ENCODE measurements around the gene TINCR.

The TINCR gene

GRCh38 chr19:5588906-5589676 is 21.3 kb upstream of the TINCR start:
- DNase-seq = no peak

GRCh38 chr19:5588441-5588840 is 20.7 kb upstream of the TINCR start:
- DNase-seq = no peak

- no peak for DNase-seq
Observed at GRCh38 chr19:5587661-5588060, 19.9 kb upstream of the TINCR start.

- DNase-seq = no peak
Observed at GRCh38 chr19:5587071-5587455, 19.3 kb upstream of the TINCR start.

- DNase-seq = no peak
Observed at GRCh38 chr19:5586300-5587070, 18.7 kb upstream of the TINCR start.

GRCh38 chr19:5585461-5586299 is 17.9 kb upstream of the TINCR start:
- no peak for DNase-seq

DNA sequence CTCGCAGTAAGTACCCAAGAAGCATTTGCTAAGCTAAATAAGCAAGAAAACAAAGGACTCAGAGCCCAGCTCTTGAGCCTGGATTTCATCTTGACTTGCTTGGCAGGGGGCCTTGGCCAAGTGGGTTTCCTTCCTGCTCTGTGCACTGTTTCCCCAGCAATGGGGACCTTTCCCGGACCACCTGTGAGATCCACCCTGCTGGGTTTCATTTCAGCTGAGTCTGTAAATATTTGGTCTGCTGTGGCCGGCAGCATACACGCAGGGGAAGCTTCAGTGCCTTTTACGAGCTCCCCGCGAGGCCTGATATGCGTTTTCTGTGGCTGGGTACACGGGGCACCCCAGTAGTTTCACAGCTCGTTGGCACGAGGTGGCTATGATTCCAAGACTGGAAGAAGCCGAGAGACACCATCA is 12.4 kb upstream of the TINCR start:
- no peak for DNase-seq

GRCh38 chr19:5579697-5580096 is 11.9 kb upstream of the TINCR start:
- no peak for DNase-seq

DNA sequence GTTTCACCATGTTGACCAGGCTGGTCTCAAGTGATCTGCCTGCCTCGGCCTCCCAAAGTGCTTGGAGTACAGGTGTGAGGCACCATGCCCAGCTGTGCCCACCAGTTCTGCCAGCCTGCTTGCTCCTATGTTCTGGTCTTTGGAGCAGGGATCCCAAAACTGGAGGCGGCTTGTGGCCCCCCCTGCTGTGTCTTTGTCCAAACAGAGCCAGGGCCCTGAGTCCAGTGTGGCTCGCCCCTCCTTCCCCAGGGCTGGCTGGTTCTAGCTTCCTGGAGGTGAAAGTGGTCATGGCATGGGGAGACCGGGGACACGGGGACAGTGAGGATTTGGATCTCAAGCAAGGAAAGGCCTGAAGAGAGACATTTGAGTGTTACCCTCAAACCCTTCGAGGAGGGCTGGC is 11.5 kb upstream of the TINCR start:
- DNase-seq = no peak

DNA sequence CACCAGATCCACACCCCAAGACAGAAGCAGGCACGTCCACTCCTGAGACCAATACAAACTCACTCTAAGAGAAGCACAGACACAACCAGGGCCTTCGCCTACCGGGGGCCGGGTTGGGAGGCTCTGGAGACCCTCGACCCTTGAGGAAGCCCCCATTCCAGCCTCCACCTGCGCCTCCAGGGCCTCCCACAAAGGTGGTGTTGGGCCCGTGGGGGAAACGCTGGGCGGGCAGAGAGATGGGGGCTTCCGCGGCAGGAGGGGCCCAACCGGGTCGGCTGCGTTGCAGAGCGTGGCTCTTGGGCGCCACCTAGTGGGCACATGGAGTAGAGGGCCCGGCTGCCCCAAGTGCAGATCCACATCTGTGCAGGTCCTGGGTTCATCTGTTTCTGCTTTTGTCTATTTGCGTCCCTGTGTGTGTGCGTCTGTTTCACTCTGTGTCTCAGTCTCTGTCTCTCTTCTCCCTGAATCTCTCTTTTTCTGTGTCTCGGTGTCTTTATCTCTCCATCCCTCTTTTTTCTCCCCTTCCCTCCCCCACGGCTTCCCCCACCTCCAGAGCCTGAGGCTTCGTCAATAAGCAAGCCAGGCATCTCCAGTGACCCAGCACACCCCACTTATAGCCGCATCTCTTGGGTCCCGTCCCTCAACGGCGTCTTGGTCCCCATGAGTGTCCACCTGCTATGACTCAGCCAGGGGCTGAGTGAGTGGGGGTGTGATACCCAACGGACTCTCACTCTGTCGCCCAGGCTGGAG is 10.5 kb upstream of the TINCR start:
- DNase-seq = peak; percentile 81

- no peak for DNase-seq
Observed at GRCh38 chr19:5575590-5575989, 7.8 kb upstream of the TINCR start.

DNA sequence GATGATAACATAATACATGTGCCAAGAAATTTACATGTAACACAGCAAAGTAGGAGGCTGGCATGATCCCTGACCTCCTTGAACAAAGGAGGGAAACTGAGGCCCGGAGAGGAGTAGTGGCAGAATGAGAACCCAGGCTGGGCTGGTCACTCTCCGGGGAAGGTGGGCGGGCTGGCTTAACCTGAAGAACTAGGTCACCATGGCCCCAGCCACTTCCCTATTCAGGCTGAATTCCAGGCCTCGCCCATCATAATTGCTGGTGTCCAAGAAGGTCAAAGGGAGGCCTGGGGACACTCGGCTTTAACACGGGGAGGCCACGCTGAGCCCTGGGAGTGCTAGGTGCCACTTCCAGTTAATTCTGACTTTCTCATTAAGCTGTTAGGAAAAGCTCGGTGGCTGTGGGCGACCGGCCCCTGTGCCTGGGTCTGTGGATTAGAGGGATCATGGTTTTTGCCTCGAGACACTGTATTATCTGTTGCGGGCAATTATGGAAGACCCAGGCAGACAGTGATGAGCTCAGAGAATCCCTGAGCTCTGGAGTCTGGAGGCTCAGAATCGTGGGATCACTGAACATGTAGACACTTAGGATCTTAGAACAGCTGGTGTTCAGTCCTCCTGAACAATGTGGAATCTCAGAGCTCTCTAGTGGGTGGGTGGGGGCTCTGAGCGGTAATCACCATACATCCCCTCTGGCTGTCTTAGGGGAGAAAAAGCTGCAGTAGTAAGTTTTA is 5.0 kb upstream of the TINCR start:
- peak; percentile 20 for DNase-seq

- no peak for DNase-seq
Observed at GRCh38 chr19:5571777-5572176, 4.0 kb upstream of the TINCR start.

- DNase-seq = no peak
Observed at GRCh38 chr19:5567970-5568407, 236 bp upstream of the TINCR start.

- DNase-seq = no peak
Observed at GRCh38 chr19:5564930-5565329, 2.8 kb downstream of the TINCR start.

- DNase-seq = no peak
Observed at GRCh38 chr19:5563935-5564612, 3.7 kb downstream of the TINCR start.

GRCh38 chr19:5563008-5563431 is 4.7 kb downstream of the TINCR start:
- no peak for DNase-seq

DNA sequence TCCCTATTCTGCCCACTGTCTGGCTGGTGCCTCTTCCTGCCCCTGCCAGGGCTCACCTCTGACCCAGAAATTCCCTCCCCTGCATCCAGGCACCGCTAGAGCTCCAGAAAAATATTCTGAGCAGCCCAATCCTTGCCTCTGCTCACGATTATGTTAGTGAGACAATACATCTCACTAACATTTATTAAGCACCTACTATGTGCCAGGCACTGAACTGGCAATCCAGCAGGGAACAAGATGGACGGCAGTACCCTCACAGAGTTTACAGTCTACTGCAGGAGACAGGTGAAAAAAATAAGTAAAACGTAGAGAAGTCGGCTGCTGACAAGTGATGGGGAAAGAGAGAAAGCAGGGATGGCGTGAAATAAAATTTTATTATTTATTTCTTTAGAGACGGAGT is 5.5 kb downstream of the TINCR start:
- no peak for DNase-seq

GRCh38 chr19:5561559-5561958 is 6.2 kb downstream of the TINCR start:
- no peak for DNase-seq

- no peak for DNase-seq
Observed at GRCh38 chr19:5560156-5560555, 7.6 kb downstream of the TINCR start.

- DNase-seq = no peak
Observed at GRCh38 chr19:5559804-5560133, 8.0 kb downstream of the TINCR start.
